ENCODE measurements around the gene AHI1.

The AHI1 gene

DNA sequence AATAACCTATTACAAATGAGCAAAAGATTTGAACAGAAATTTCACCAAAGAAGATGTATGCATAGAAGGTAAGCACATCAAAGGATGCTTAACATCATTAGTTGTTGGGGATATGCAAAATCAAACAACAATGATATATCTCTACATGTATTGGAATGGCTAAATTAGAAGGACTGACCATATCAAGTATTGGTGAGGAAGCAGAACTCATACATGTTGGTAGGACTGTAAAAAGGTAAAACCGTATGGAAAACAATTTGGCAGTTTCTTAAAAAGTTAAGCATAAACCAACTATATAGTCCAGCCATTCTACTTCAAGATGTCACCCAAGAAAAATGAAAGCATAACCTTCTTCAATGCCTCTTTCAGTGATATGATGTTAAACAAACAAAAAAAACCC is 202.5 kb downstream of the AHI1 start:
- H3K4me3 ChIP-seq (ENCODE audit: low read depth, low read length): no peak overlapping the region
- no peak for DNase-seq (ENCODE audit: low read depth)
- TF ChIP-seq, protein P1, sequence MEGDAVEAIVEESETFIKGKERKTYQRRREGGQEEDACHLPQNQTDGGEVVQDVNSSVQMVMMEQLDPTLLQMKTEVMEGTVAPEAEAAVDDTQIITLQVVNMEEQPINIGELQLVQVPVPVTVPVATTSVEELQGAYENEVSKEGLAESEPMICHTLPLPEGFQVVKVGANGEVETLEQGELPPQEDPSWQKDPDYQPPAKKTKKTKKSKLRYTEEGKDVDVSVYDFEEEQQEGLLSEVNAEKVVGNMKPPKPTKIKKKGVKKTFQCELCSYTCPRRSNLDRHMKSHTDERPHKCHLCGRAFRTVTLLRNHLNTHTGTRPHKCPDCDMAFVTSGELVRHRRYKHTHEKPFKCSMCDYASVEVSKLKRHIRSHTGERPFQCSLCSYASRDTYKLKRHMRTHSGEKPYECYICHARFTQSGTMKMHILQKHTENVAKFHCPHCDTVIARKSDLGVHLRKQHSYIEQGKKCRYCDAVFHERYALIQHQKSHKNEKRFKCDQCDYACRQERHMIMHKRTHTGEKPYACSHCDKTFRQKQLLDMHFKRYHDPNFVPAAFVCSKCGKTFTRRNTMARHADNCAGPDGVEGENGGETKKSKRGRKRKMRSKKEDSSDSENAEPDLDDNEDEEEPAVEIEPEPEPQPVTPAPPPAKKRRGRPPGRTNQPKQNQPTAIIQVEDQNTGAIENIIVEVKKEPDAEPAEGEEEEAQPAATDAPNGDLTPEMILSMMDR (conservative IDR thresholded peaks at IDR 0.05; ENCODE audit: low read depth, low read length): no peak

DNA sequence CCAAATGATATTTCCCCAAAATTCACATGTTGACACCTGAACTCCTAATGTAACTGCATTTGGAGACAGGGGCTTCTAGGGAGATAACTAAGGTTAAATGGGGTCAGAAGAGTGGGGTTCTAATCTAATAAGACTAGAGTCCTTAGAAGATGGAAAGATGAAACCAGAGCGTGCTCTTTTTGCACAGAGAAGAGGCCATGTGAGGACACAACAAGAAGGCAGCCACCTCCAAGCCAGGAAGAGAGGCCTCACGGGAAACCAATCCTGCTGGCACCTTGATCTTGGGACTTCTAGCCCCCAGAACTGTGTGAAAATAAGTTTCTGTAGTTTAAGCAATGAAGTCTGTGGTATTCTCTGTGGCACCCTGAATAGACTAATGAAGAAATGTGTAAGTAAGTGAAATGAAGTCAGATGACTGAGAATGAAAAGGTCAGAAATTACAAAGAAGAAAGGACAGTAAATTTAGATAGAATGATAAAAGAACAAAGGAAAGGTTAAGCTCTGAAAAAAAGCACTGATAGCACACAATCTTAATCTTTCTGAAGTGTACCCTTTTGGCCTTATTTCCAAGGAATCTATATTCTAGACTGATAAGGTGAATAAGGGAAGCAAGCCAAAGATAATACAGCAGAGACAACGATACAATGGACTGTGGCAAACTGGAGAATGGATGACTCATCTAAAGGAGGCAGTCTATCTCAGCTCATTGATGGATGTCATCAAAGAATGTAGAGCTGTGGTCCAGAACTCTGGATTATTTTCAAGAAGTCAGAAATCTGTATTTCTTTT is 206.1 kb downstream of the AHI1 start:
- DNase-seq (ENCODE audit: low read depth): peak; percentile 42
- TF ChIP-seq, protein P1 (conservative IDR thresholded peaks at IDR 0.05; ENCODE audit: low read depth, low read length): no peak
- no peak overlapping the region for H3K4me3 ChIP-seq (ENCODE audit: low read depth, low read length)

DNA sequence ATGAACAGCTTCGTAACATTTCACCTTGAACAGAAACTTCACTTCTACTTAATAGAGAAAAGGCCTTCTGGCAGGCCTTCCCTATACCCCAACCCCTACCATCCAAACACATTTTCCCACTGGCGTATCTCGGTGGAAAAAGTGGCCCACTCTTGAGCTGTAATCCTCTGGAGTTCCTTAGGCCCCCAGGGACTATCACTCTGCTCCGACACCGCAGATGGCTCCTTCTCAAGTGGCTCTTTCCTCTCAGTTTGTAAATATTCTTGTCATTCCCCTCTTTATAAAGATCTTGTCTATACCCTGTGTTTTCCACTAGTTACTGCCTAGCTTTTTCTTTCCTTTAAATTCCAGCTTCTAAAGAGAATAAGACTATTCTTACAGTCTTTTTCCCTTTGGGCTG is 207.7 kb downstream of the AHI1 start:
- H3K4me3 ChIP-seq (ENCODE audit: low read depth, low read length): no peak overlapping the region
- TF ChIP-seq, protein P1 (conservative IDR thresholded peaks at IDR 0.05; ENCODE audit: low read depth, low read length): no peak
- no peak for DNase-seq (ENCODE audit: low read depth)

DNA sequence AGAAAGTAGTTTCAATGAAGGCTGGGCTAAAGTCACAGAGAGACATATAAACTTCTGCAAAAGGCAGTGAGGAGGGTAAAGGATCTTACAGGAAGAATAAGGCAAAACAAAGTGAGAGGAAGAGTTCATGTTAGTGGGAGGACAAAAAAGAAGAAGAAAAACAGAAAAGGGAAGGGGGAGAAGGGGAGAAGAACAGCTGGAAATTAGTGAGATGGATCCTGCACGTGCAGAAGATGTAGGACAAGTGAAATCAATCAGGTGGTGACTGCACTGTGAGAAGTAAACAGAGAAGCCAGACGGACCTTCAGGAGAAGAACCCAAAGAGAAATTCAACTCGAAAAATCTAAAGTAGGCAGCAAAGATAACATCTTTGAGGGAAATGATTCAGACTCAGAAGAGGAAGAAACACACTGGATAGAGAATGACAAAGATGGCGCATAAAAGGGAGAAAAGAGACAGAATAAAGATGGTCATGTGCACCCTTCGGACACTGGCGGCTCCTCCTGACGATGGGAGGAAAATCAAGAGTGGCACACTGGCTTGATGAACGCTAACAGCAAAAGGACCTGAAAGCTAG is 210.5 kb downstream of the AHI1 start:
- no peak for DNase-seq (ENCODE audit: low read depth)
- H3K4me3 ChIP-seq (ENCODE audit: low read depth, low read length): no peak overlapping the region
- TF ChIP-seq, protein P1 (conservative IDR thresholded peaks at IDR 0.05; ENCODE audit: low read depth, low read length): no peak

DNA sequence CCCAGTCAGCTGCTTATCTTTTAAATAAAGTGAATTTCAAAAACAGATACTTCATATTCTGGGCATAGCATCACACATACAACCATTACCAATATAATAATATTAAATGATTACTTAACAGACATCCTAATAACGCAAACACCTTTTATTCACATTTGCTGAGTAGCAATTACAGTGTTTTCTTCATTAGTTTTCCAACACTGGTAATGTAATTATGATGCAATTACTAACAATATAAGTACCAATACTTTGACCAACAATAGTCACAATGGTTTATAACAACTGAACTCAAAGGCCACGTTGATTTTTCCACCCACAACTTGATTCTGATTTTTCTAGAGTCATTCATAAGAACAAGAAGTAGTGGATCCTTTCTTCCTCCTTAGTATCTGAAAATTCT is 212.4 kb downstream of the AHI1 start:
- TF ChIP-seq, protein P1 (conservative IDR thresholded peaks at IDR 0.05; ENCODE audit: low read depth, low read length): no peak
- H3K4me3 ChIP-seq (ENCODE audit: low read depth, low read length): no peak overlapping the region
- no peak for DNase-seq (ENCODE audit: low read depth)

DNA sequence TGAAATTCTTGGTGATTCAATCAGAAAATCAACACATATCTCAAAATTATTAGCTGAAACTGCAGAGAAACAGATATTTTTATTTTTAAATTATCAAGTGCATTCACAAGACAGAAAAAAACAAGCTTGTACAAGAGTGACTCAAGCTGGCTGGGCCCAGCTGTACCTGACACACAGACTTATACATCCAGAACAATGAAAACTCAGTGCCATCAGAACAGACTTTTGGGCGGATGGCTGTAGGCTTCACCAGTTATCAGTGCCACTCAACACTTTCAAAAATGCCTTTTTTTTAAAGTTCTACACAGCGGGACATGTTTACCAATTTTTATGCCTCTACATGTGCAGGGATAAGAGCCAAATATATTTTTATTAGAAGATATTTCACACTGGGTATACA is 213.6 kb downstream of the AHI1 start:
- TF ChIP-seq, protein P1 (conservative IDR thresholded peaks at IDR 0.05; ENCODE audit: low read depth, low read length): no peak
- DNase-seq (ENCODE audit: low read depth): no peak
- H3K4me3 ChIP-seq (ENCODE audit: low read depth, low read length): no peak overlapping the region

DNA sequence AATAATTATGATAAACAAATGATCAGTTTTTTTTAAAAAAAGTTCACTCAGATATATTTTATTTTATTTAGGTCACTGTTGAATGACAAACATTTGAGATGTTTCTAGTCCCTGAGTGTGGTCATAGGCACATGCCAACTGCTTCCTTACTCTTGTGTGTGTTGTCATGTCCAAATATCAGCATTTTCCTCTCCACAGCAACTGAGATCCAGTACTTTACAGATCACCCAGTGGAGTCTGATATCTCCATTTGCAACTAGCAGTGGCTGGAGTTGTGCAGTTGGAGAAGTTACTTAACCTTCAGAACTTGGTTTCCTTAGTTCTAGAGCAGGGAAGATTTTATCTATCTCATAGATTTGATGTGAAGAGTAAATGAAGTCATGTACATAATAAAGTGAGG is 215.1 kb downstream of the AHI1 start:
- H3K4me3 ChIP-seq (ENCODE audit: low read depth, low read length): no peak overlapping the region
- no peak for DNase-seq (ENCODE audit: low read depth)
- TF ChIP-seq, protein P1 (conservative IDR thresholded peaks at IDR 0.05; ENCODE audit: low read depth, low read length): no peak

Data from choroid plexus epithelial cell (primary cell).